Measurements from ENCODE around the gene SMCO2. TPM values are rescaled to one million over a fixed set of nuclear protein-coding genes. Genes with fewer than 3 reads are reported as not detected.

The SMCO2 gene
- total and polyA plus RNA-seq, 9 donors: not detected

DNA sequence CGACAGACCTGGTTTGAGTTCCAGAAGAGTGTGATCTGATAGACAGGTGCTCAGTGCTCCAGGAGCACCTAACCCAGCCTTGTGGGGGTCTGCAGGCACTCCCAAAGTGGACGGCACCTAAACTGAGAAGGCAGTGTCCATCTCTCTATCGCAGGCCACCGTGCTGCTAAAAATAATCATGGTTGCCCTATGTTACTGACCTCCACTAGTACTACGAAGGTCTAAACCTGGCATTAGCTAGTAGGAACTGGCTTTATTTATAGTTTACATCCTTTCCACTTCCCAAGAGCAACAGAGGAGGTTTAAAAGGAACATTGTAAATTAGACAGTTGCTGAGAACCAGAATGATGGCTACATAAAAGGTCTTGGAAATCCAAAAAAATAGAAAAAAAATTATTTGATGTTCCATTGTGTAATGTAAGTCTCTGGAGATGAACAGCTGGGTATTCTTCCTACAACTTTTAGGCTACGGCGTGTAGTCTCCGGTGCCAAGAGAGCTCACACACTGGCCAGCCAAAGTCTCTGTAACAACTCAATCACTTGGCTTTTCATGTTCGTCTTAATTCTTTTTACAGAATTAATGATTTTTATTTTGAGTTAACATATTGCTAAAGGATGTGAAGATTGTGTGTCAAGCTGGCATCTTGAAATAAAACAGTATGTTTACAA, 104.8 kb downstream of the SMCO2 start:
- Histone ChIP-seq H3K27ac (peak overlapping the region in 1 of 2 donors; percentile 84), H3K4me1 (ENCODE audit: insufficient read depth) (peaks cover 47% of the 10 kb centered on the region), H3K36me3 (no peaks in the 10 kb centered on the region), H3K4me3 (no peak overlapping the region), H3K9me3 (no peaks in the 10 kb centered on the region), H3K27me3 (no peaks in the 10 kb centered on the region)
- DNase-seq: no peak
- TF ChIP-seq EP300 (IDR thresholded peaks at IDR 0.05): no peak
- TF ChIP-seq, protein P1, sequence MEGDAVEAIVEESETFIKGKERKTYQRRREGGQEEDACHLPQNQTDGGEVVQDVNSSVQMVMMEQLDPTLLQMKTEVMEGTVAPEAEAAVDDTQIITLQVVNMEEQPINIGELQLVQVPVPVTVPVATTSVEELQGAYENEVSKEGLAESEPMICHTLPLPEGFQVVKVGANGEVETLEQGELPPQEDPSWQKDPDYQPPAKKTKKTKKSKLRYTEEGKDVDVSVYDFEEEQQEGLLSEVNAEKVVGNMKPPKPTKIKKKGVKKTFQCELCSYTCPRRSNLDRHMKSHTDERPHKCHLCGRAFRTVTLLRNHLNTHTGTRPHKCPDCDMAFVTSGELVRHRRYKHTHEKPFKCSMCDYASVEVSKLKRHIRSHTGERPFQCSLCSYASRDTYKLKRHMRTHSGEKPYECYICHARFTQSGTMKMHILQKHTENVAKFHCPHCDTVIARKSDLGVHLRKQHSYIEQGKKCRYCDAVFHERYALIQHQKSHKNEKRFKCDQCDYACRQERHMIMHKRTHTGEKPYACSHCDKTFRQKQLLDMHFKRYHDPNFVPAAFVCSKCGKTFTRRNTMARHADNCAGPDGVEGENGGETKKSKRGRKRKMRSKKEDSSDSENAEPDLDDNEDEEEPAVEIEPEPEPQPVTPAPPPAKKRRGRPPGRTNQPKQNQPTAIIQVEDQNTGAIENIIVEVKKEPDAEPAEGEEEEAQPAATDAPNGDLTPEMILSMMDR (IDR thresholded peaks at IDR 0.05): no peak
- no peak for TF ChIP-seq POLR2A (IDR thresholded peaks at IDR 0.05)
- 32 to 37% (median 33%) methylated on average over 9 of the region's 9 CpGs for WGBS, 3 donors
- intact Hi-C loops (cut with DNase I): no loop called here

Other genes with a start within 250 kb of the SMCO2 start
- gene STK38L, start 202.4 kb upstream of the SMCO2 start, total RNA-seq: 10 to 100 TPM; 13.4 to 23.6 (median 16.8) TPM
- 10 to 100 TPM in 1 of 2 donors, 1 to 10 TPM in 1; 7.4 to 24.7 TPM for gene STK38L, start 202.4 kb upstream of the SMCO2 start, polyA plus RNA-seq
- 1 to 10 TPM in 3 of 7 donors, under 1 TPM in 4; 0.13 to 3.0 (median 0.87) TPM for gene BMAL2, start 113.9 kb upstream of the SMCO2 start, total RNA-seq
- gene BMAL2, start 113.9 kb upstream of the SMCO2 start, polyA plus RNA-seq: 1 to 10 TPM in 1 of 2 donors, under 1 TPM in 1; 0.41 to 1.2 TPM
- gene PPFIBP1, start 77.5 kb downstream of the SMCO2 start, total RNA-seq: 100 to 1,000 TPM; 105 to 216 (median 162) TPM
- 10 to 100 TPM; 61.3 to 93.9 TPM for gene PPFIBP1, start 77.5 kb downstream of the SMCO2 start, polyA plus RNA-seq
- 1 to 10 TPM in 6 of 7 donors, under 1 TPM in 1; 0.57 to 3.5 (median 2.1) TPM for gene REP15, start 249.7 kb downstream of the SMCO2 start, total RNA-seq
- 1 to 10 TPM; 2.5 to 3.1 TPM for gene REP15, start 249.7 kb downstream of the SMCO2 start, polyA plus RNA-seq